ENCODE measurements around the gene NTSR2.
A peak's percentile ranks its signal among the peaks of the same experiment; 100 is the strongest.

Gene NTSR2

DNA sequence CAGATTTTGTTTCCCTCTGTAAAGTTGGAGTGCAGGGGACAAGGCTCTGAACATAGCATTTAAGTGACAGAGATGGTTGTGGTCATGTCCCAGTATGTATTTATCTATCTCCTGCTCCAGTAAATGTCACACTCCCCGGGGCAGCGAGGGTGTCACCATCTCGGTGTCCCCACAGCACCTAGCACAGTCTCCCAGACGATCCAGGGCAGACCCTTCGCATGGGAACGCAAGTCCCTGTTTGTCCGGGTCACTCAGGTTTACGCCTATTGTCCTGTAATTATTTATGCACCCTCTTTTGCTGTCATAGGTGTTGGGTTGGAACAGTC is 12.6 kb upstream of the NTSR2 start:
- TF ChIP-seq CTCF (conservative IDR thresholded peaks at IDR 0.05) = no peak

DNA sequence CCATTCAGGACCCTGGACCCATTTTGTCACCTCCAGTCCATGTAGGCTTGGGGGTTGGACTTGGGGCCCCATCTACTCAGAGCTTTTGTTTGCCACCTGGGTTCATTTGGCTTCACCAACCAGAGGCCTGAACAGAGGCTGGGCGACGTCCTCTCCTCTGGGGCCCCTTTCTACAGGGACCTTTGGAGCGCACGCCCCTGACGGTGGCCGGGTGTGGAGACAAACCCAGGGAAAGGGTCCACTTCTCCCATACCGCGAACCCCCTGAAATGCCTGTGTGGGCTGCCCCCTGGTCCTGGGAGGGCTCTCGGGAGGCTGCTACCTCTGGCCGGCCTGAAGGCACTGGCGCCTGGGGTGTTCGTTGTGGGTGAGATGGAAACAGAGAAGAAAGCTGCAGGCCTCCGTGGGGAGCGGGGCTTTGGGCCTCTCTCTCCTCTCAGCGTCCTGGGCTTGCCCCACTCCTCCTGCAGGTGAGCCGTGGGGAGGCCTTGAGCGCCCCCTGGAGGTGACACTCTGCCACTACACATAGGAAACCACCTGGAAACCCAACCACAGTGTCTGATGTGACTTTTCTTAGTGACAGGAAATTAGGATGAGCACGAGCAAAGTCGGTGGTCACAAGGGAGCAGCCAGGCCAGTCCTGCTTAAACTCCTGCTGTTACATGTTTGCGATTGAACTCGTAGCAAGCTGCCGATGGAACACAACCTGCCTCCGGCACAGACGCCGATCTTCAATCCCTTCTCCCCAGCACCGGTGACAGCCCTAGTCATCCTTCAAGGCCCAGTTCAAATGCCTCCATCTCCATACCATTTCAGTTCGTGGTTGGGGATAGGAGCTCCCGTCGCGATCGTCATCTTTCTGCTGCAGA is 12.0 kb upstream of the NTSR2 start:
- peak overlapping the region; percentile 13; the same call in 1 of the 2 replicates for H3K27ac ChIP-seq
- peak; percentile 95 for TF ChIP-seq CTCF (conservative IDR thresholded peaks at IDR 0.05)

More for the DNA sequence above, 12.6 kb upstream of the NTSR2 start:
- H3K27ac ChIP-seq = no peak overlapping the region; the same call in 1 of the 2 replicates

- H3K27ac ChIP-seq = peak overlapping the region; percentile 13; the same call in 1 of the 2 replicates
- TF ChIP-seq CTCF (conservative IDR thresholded peaks at IDR 0.05) = no peak
Observed at GRCh38 chr2:11680901-11681721, 11.1 kb upstream of the NTSR2 start.

DNA sequence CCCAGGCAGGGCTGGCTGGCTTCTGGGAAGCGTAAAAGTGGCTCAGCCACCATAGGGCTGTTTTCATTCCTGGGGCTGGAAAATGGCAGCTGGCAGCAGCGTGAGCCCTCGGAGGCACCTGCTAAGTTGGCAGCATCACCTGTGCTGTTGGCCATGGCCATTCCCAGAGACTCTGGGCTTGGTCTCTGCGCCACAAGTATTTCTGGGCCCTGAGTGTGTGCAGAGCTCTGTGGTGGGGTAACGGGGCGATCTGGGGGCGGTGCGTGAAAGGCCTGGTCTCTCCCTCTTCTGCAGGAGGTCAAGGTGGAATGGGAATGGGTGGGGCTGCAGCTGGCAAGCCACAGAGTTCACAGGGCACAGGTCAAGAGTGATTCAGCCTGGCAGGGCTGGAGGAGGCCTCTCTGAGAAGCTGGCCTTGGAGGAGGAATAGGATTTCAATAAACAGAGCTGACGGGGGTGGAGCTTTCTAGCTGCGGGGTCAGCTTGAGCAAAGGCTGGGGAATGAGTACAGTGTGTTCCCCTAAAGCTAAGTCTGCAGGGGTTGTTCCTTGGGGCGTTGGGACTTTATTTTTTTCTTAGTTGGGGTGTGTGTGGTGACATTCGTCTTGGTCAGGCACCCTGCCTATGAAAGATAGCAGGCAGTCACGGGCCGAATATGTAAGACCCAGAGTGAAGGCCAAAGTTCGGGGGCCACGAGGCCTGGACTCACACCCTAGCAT is 10.3 kb upstream of the NTSR2 start:
- TF ChIP-seq CTCF (conservative IDR thresholded peaks at IDR 0.05) = no peak
- no peak overlapping the region for H3K27ac ChIP-seq

DNA sequence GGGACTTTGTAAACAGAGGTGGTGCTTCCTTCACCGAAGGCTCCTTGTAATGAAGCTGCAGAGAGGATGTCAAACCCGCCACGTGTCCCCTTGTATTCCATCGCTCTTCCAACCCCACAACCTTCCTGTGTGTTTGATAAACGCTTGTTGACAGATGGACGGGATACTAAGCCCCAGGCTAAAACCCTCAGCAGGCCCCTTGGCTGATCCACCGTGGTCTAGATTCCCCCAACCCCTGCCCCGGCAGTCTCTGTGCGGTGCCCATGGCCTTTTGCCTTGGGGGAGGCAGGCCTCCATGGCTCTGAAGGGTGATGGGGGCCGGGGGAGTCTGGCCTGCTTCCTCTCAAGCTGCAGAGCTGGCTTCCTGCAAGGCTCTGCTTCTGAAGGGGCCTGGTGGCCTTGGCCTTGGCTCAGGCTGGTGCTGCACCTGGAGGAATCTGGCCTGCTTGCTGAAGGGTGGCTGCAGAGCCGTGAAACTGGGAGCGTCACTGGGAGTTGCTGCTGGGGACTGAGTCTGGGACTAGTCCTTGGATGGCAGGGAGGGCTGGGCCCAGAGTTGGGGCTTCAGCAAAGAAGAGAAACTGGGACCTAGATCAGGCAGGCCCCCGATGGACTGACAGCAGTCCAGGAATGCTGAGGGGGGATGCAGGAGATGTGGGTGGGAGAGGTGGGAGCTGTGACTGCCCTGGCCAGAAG is 9.6 kb upstream of the NTSR2 start:
- H3K27ac ChIP-seq = no peak overlapping the region
- no peak for TF ChIP-seq CTCF (conservative IDR thresholded peaks at IDR 0.05)

- TF ChIP-seq CTCF (conservative IDR thresholded peaks at IDR 0.05) = no peak
- H3K27ac ChIP-seq = no peak overlapping the region
Observed at GRCh38 chr2:11679016-11679415, 9.0 kb upstream of the NTSR2 start.

Measured in VCaP (cell line).